Ovary (tissue), 3 donors: ENCODE data around the gene FOXP3.

Source experiments
- EP300 ChIP-seq: sonication (generic); formaldehyde crosslinking; IDR thresholded peaks from one replicate; pipeline ENCODE4 v1.6.1; 2017; ENCODE audit warnings: antibody characterized with exemption
- POLR2A ChIP-seq: fragments of 450-650 bp; IDR thresholded peaks from one replicate; pipeline ENCODE4 v1.6.1; 2017; ENCODE audit warnings: antibody characterized with exemption, mild to moderate bottlenecking, moderate library complexity
- TF ChIP-seq, protein P1 (sequence below), 3 donors: fragments of 450-650 bp in 2 of 3; fragments of 200-600 bp in 1 of 3; IDR thresholded peaks; one replicate each; pipeline versions ENCODE4 v1.5.1 to v1.8.0; 2016 to 2022; ENCODE audit warnings: antibody characterized with exemption in 3 of 3, mild to moderate bottlenecking in 1 of 3
- donor health status: DM: no; HTN: no; CAD: no.

DNA sequence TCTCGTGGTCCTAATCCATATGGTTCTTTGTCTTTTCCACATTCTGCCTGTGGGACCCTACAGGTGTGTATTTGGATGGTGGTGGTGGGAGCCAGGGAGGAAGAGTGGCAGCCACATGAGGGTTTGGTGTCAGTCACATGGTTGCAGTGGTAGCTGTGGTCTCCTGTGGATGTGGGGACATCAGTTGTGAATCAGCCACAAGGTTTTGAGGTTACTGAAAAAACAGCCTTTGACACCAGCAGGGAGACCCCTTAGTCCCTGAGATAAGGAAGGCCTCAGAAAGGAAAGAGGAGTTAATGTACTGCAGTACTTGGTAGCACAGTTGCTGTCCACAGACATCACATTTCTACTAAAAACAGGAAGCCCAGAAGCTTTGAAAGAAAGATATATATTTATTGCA is 23.2 kb upstream of the FOXP3 start:
- no peak for TF ChIP-seq EP300
- TF ChIP-seq, protein P1, sequence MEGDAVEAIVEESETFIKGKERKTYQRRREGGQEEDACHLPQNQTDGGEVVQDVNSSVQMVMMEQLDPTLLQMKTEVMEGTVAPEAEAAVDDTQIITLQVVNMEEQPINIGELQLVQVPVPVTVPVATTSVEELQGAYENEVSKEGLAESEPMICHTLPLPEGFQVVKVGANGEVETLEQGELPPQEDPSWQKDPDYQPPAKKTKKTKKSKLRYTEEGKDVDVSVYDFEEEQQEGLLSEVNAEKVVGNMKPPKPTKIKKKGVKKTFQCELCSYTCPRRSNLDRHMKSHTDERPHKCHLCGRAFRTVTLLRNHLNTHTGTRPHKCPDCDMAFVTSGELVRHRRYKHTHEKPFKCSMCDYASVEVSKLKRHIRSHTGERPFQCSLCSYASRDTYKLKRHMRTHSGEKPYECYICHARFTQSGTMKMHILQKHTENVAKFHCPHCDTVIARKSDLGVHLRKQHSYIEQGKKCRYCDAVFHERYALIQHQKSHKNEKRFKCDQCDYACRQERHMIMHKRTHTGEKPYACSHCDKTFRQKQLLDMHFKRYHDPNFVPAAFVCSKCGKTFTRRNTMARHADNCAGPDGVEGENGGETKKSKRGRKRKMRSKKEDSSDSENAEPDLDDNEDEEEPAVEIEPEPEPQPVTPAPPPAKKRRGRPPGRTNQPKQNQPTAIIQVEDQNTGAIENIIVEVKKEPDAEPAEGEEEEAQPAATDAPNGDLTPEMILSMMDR (IDR thresholded peaks at IDR 0.05), result no peak
- TF ChIP-seq POLR2A, result no peak
